ENCODE results near the gene NPM1.

The NPM1 gene

DNA sequence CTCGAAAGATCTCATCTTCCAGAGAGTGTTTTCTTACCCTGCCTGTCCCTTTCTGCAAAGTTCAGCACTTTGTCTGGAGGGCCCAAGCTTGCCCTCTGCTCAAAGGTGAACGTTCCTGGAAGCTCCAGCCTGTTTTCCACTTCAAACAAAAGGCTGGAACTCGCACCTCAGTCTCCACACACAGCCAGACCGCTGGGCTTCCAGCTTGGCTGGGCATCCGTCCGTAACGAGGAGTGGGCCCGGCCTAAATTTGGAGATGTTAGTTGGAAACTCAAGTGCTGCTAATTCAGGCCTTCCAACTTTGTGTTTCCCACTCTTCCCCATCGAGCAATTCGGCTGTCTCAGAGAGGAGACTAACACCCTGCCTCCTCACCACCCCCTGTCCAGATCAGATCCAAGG is 66.9 kb downstream of the NPM1 start:
- DNase-seq, result no peak

DNA sequence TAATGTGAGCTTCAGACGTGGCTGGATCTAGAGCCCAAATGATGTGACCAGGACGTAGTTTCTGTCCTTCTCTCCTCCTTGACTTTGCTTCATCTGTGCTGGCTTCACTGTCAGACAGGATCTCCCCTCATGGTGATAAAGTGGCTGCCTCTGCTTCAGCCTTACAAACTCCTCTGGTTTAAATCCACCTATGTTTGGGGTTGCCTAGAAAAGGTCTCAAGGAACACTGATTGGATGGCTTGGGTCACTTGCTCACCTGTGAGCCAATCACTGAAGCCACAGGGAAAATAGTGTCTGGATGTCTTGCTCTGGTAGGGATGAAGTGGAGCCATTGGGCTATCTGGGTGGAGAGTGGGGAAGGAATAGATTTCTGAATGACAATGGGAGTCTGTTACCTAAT is 67.9 kb downstream of the NPM1 start:
- DNase-seq, result no peak

DNA sequence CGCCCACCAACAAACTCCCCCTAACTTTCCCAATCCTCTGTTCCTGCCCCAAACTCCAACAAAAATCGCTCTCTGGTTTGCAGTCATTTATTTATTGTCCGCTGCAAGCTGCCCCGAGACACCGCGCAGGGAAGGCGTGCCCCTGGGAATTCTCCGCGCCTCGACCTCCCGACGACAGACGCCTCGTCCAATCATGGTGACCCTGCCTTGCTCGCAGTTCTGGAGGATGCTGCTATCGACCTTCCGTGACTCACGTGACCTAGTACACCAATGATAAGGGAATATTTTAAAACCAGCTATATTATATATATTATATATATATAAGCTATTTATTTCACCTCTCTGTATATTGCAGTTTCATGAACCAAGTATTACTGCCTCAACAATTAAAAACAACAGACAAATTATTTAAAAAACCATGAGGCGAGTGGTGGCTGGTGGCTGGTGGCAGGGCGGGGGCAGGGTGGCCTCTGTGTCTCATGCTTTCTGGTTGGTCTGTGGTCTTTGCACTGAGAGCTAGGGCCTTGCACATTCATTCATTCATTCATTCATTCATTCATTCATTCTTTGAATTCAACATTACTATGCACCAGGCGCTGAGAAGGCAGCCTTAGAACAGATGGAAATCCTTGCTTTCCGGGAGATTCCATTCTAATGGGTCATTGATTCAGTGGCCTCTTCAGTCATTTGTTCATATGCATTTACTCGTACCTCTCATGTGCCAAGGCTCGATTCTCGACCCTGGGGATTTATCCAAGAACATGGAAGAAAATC is 69.7 kb downstream of the NPM1 start:
- no peak for DNase-seq

DNA sequence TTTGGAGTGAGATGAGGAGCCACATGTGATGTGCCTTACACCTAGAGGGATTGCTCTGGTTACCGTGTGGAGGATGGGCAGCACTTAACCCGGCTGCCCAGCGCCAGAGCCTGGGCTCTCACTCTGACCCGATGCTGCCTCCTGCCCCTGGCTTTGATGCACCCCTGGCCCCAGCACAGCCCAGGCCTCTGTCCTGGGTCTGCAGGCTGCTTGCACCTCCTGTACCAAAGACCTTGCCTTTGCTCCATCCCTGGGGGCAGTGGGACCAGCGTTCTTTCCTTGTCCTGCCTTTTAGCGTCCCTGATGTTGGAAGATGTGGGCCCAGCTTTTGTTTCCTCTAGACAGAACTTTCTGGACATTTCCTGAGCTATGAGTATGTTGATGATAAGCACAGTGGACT is 72.2 kb downstream of the NPM1 start:
- DNase-seq, result no peak

All from DMS79 (cell line).